HEK293 (cell line): ENCODE data around the gene ALOX12B.
A peak's percentile ranks its signal among the peaks of the same experiment; 100 is the strongest.

Experiments
- CTCF ChIA-PET: fragments of 350-600 bp; formaldehyde crosslinking; extraction: SDS; loops from one replicate; lab custom pipeline; 2021; ENCODE audit warnings: antibody characterized with exemption; lab: Yijun Ruan, JAX
- POLR2A ChIA-PET: fragments of 300-600 bp; formaldehyde crosslinking; extraction: SDS; loops from one replicate; lab custom pipeline; 2020; ENCODE audit warnings: antibody characterized with exemption, inconsistent platforms; lab: Yijun Ruan, JAX
- H3K27ac ChIP-seq: fragments of 200-500 bp; sonication (Bioruptor generic); 2 replicates; pipeline ENCODE4 v1.5.1; 2014; ENCODE audit warnings: low read depth, low read length, control low read depth, inconsistent platforms; ENCODE audit errors: extremely low read depth
- H3K36me3 ChIP-seq, 2 experiments: fragments of 200-500 bp in 1 of 2; sonication (Bioruptor generic) in 1 of 2; 1 replicate in 1 of 2; 2 replicates in 1 of 2; pipeline ENCODE4 v1.5.1; 2014 to 2017; ENCODE audit warnings: inconsistent platforms in 2 of 2, low read length in 2 of 2; ENCODE audit not compliant: control insufficient read depth in 2 of 2, insufficient read depth in 1 of 2
- H3K4me1 ChIP-seq: fragments of 200-500 bp; sonication (Bioruptor generic); 2 replicates; pipeline ENCODE4 v1.5.1; 2014; ENCODE audit warnings: mild to moderate bottlenecking, low read length, inconsistent platforms; ENCODE audit not compliant: control insufficient read depth, insufficient read depth
- H3K4me3 ChIP-seq: 2 replicates; pipeline ENCODE4 v1.5.1; 2011; ENCODE audit warnings: low read depth, mild to moderate bottlenecking, control low read depth, low read length, moderate library complexity
- H3K9me3 ChIP-seq: fragments of 200-500 bp; sonication (Bioruptor generic); 2 replicates; pipeline ENCODE4 v1.5.1; 2014; ENCODE audit warnings: low read depth, low read length, inconsistent platforms; ENCODE audit not compliant: control insufficient read depth, insufficient read depth
- GLIS1 ChIP-seq: fragments of 450-650 bp; formaldehyde crosslinking; IDR thresholded peaks from 2 replicates; pipeline ENCODE4 v1.5.1; 2016; ENCODE audit warnings: missing biosample characterization, missing genetic modification characterization
- GLIS2 ChIP-seq: fragments of 450-650 bp; formaldehyde crosslinking; IDR thresholded peaks from 2 replicates; pipeline ENCODE4 v1.5.1; 2016; ENCODE audit warnings: missing biosample characterization, missing genetic modification characterization
- HIC1 ChIP-seq: fragments of 450-650 bp; formaldehyde crosslinking; IDR thresholded peaks from 2 replicates; pipeline ENCODE4 v1.5.1; 2016; ENCODE audit warnings: missing biosample characterization, missing genetic modification characterization
- KLF17 ChIP-seq: fragments of 450-650 bp; formaldehyde crosslinking; IDR thresholded peaks from 2 replicates; pipeline ENCODE4 v1.5.1; 2016; ENCODE audit warnings: missing biosample characterization, missing genetic modification characterization
- PRDM4 ChIP-seq: fragments of 450-650 bp; formaldehyde crosslinking; IDR thresholded peaks from 2 replicates; pipeline ENCODE4 v1.5.1; 2017; ENCODE audit warnings: missing biosample characterization, missing genetic modification characterization
- SETDB1 ChIP-seq: IDR thresholded peaks from one replicate; pipeline ENCODE4 v1.6.1; 2017; ENCODE audit warnings: mild to moderate bottlenecking, low read length, moderate library complexity, mixed read lengths; ENCODE audit not compliant: insufficient read length
- ZBTB20 ChIP-seq: fragments of 450-650 bp; formaldehyde crosslinking; IDR thresholded peaks from 2 replicates; pipeline ENCODE4 v1.5.1; 2016; ENCODE audit warnings: missing biosample characterization, missing genetic modification characterization
- ZBTB48 ChIP-seq: fragments of 450-650 bp; formaldehyde crosslinking; IDR thresholded peaks from 2 replicates; pipeline ENCODE4 v1.5.1; 2016; ENCODE audit warnings: missing biosample characterization, missing genetic modification characterization
- ZFP69B ChIP-seq: fragments of 450-650 bp; formaldehyde crosslinking; IDR thresholded peaks from 2 replicates; pipeline ENCODE4 v1.5.1; 2016; ENCODE audit warnings: missing biosample characterization, missing genetic modification characterization
- ZIC2 ChIP-seq: fragments of 450-650 bp; formaldehyde crosslinking; IDR thresholded peaks from 2 replicates; pipeline ENCODE4 v1.5.1; 2016; ENCODE audit warnings: missing biosample characterization, missing genetic modification characterization
- ZNF121 ChIP-seq: fragments of 450-650 bp; formaldehyde crosslinking; IDR thresholded peaks from 2 replicates; pipeline ENCODE4 v1.5.1; 2016; ENCODE audit warnings: missing biosample characterization, missing genetic modification characterization
- ZNF202 ChIP-seq: fragments of 450-650 bp; formaldehyde crosslinking; IDR thresholded peaks from 2 replicates; pipeline ENCODE4 v1.5.1; 2016; ENCODE audit warnings: missing biosample characterization, missing genetic modification characterization, borderline replicate concordance
- ZNF341 ChIP-seq: fragments of 450-650 bp; formaldehyde crosslinking; IDR thresholded peaks from 2 replicates; pipeline ENCODE4; 2016; ENCODE audit warnings: low read depth, missing biosample characterization, missing genetic modification characterization
- ZNF350 ChIP-seq: fragments of 450-650 bp; formaldehyde crosslinking; IDR thresholded peaks from 2 replicates; pipeline ENCODE4 v1.5.0; 2017; ENCODE audit warnings: missing biosample characterization, mild to moderate bottlenecking, missing genetic modification characterization
- ZNF48 ChIP-seq: fragments of 450-650 bp; formaldehyde crosslinking; IDR thresholded peaks from 2 replicates; pipeline ENCODE4 v1.5.1; 2016; ENCODE audit warnings: missing biosample characterization, missing genetic modification characterization
- ZNF501 ChIP-seq: fragments of 450-650 bp; formaldehyde crosslinking; IDR thresholded peaks from 2 replicates; pipeline ENCODE4 v1.5.1; 2016; ENCODE audit warnings: missing biosample characterization, missing genetic modification characterization
- ZNF561 ChIP-seq: fragments of 450-650 bp; IDR thresholded peaks from 2 replicates; pipeline ENCODE4 v1.5.1; 2018; ENCODE audit warnings: missing biosample characterization, missing genetic modification characterization, borderline replicate concordance
- ZNF580 ChIP-seq: fragments of 450-650 bp; formaldehyde crosslinking; IDR thresholded peaks from 2 replicates; pipeline ENCODE4 v1.5.1; 2016; ENCODE audit warnings: missing biosample characterization, missing genetic modification characterization
- ZNF776 ChIP-seq: fragments of 450-650 bp; formaldehyde crosslinking; IDR thresholded peaks from 2 replicates; pipeline ENCODE4 v1.5.0; 2017; ENCODE audit warnings: missing biosample characterization, missing genetic modification characterization, borderline replicate concordance

The ALOX12B gene

GRCh38 chr17:8100111-8100510 is 12.6 kb upstream of the ALOX12B start:
- POLR2A ChIA-PET: interaction anchor here (0.8 kb wide), 1 partner anchor 17 kb away, joined by 6 read pairs; no protein-coding TSS in a partner anchor
- CTCF ChIA-PET: interaction anchor here (0.5 to 16.9 kb wide), 6 partner anchors 10 to 484 kb away, joined by 3 to 561 read pairs (median 8); partner anchors contain the start of genes ALOX12B and ALOXE3
- H3K27ac ChIP-seq: no peak overlapping the region
- peak; percentile 21; the same call in 1 of the 2 replicates for TF ChIP-seq GLIS2 (tag by site-specific recombination)
- peak; percentile 75 for TF ChIP-seq ZIC2 (tag by site-specific recombination)
- peak; percentile 88 for TF ChIP-seq GLIS1 (tag by site-specific recombination)
- TF ChIP-seq ZNF121 (tag by site-specific recombination): no peak
- TF ChIP-seq, all 188 proteins: peak for 3
- Histone ChIP-seq H3K9me3 (no peaks in the 10 kb centered on the region), H3K4me1 (no peaks in the 10 kb centered on the region), H3K36me3 (no peaks in the 10 kb centered on the region), H3K4me3 (no peak overlapping the region)

GRCh38 chr17:8096541-8096940 is 9.0 kb upstream of the ALOX12B start:
- ChIA-PET CTCF (interaction anchor here (0.6 to 1.0 kb wide), 5 partner anchors 10 to 577 kb away, joined by 3 to 16 read pairs (median 3); no protein-coding TSS in a partner anchor), POLR2A (interaction anchor here (0.9 kb wide), 1 partner anchor 22 kb away, joined by 5 read pairs; no protein-coding TSS in a partner anchor)
- Histone ChIP-seq H3K9me3 (no peaks in the 10 kb centered on the region), H3K4me1 (no peaks in the 10 kb centered on the region), H3K27ac (no peak overlapping the region), H3K36me3 (no peaks in the 10 kb centered on the region), H3K4me3 (no peak overlapping the region)
- TF ChIP-seq ZBTB48 (tag by site-specific recombination) (no peak), SETDB1 (no peak), ZNF776 (no peak), ZNF202 (no peak), ZNF580 (tag by site-specific recombination) (no peak), HIC1 (no peak), ZNF561 (tag by site-specific recombination) (no peak), ZNF341 (tag by site-specific recombination) (no peak), PRDM4 (no peak), ZNF48 (tag by site-specific recombination) (no peak), ZNF350 (no peak), ZNF501 (no peak), ZBTB20 (tag by site-specific recombination) (no peak), ZFP69B (no peak), KLF17 (no peak)
